Retinal pigment epithelial cell (primary cell): ENCODE measurements around the gene ZNF774.
A peak's percentile ranks its signal among the peaks of the same experiment; 100 is the strongest.

Experiments
- DNase-seq: peaks from one replicate; pipeline ENCODE4 v3.0.0-alpha.2; 2010; ENCODE audit warnings: low read depth
- H3K4me3 ChIP-seq: 2 replicates; pipeline ENCODE4 v1.5.1; 2011; ENCODE audit warnings: mild to moderate bottlenecking, low read length, control low read depth, moderate library complexity
- CTCF ChIP-seq: conservative IDR thresholded peaks from 2 replicates; pipeline ENCODE4 v1.5.1; 2011; ENCODE audit warnings: low read depth, low read length, control low read depth, inconsistent platforms

The ZNF774 gene

GRCh38 chr15:90358124-90359033 lies 6.3 kb downstream of the ZNF774 start:
- no peak for DNase-seq
- no peak for TF ChIP-seq CTCF
- no peak overlapping the region for H3K4me3 ChIP-seq

- H3K4me3 ChIP-seq, result no peak overlapping the region
- no peak for TF ChIP-seq CTCF
- DNase-seq, result no peak
These were observed 8.7 kb downstream of the ZNF774 start for GRCh38 chr15:90360746-90361145.

GRCh38 chr15:90362936-90363212 lies 10.8 kb downstream of the ZNF774 start:
- no peak overlapping the region for H3K4me3 ChIP-seq
- peak; percentile 80 for DNase-seq
- TF ChIP-seq CTCF, result no peak

- no peak overlapping the region for H3K4me3 ChIP-seq
- no peak for TF ChIP-seq CTCF
- peak; percentile 39 for DNase-seq
These were observed 12.2 kb downstream of the ZNF774 start for GRCh38 chr15:90364251-90364650.

GRCh38 chr15:90365414-90366055 lies 13.5 kb downstream of the ZNF774 start:
- no peak overlapping the region for H3K4me3 ChIP-seq
- TF ChIP-seq CTCF, result no peak
- DNase-seq, result no peak

- DNase-seq, result no peak
- TF ChIP-seq CTCF, result no peak
- no peak overlapping the region for H3K4me3 ChIP-seq
These were observed 15.5 kb downstream of the ZNF774 start for GRCh38 chr15:90367576-90367975.

GRCh38 chr15:90375071-90375470 lies 23.0 kb downstream of the ZNF774 start:
- no peak overlapping the region for H3K4me3 ChIP-seq
- no peak for DNase-seq
- no peak for TF ChIP-seq CTCF
